DOHH2 (cell line): ENCODE measurements around the gene UPF1.
"Not testable (repeated sequence)": the region's sequence is repeated elsewhere in the genome, so short reads cannot be mapped to it uniquely, and the experiment has no call there.

Experiments
- H3F3A ChIP-seq: fragments of 200-600 bp; sonication (generic), shearing (Covaris generic); 2 replicates; pipeline ENCODE4 v1.6.0; 2016; ENCODE audit warnings: antibody characterized with exemption, mild to moderate bottlenecking; ENCODE audit not compliant: control insufficient read depth, insufficient read depth
- H3K27ac ChIP-seq: fragments of 200-600 bp; sonication (generic); 2 replicates; pipeline ENCODE4 v1.5.1; 2014; ENCODE audit warnings: low read depth, mild to moderate bottlenecking, low read length, moderate library complexity
- H3K27me3 ChIP-seq: fragments of 200-600 bp; sonication (generic); 2 replicates; pipeline ENCODE4 v1.6.1; 2014; ENCODE audit warnings: mild to moderate bottlenecking, low read length, mixed read lengths; ENCODE audit not compliant: control insufficient read depth
- H3K36me3 ChIP-seq: fragments of 200-600 bp; sonication (generic); 2 replicates; pipeline ENCODE4 v1.6.1; 2014; ENCODE audit warnings: mild to moderate bottlenecking, low read length, moderate library complexity, mixed read lengths; ENCODE audit not compliant: control insufficient read depth
- H3K4me1 ChIP-seq: fragments of 200-600 bp; sonication (generic); 2 replicates; pipeline ENCODE4 v1.6.1; 2014; ENCODE audit warnings: mild to moderate bottlenecking, low read length, mixed read lengths; ENCODE audit not compliant: control insufficient read depth
- H3K4me2 ChIP-seq: fragments of 200-600 bp; sonication (generic); 2 replicates; pipeline ENCODE4 v1.6.0; 2014; ENCODE audit warnings: mild to moderate bottlenecking, low read length, moderate library complexity
- H3K4me3 ChIP-seq: fragments of 200-600 bp; sonication (generic); 2 replicates; pipeline ENCODE4 v1.5.1; 2014; ENCODE audit warnings: mild to moderate bottlenecking, low read length, mixed read lengths
- H3K79me2 ChIP-seq: fragments of 200-600 bp; sonication (generic); 2 replicates; pipeline ENCODE4 v1.6.1; 2014; ENCODE audit warnings: mild to moderate bottlenecking, low read length, mixed read lengths; ENCODE audit not compliant: control insufficient read depth
- H3K9me2 ChIP-seq: fragments of 200-600 bp; sonication (generic); replicated peaks from 2 replicates; pipeline ENCODE4 v1.6.1; 2014; ENCODE audit warnings: mild to moderate bottlenecking, low read length, mixed read lengths; ENCODE audit not compliant: control insufficient read depth
- H3K9me3 ChIP-seq: fragments of 200-600 bp; sonication (generic); 2 replicates; pipeline ENCODE4 v1.6.1; 2014; ENCODE audit warnings: antibody characterized with exemption, low read length, mixed read lengths; ENCODE audit not compliant: control insufficient read depth, insufficient read depth
- H4K20me1 ChIP-seq: fragments of 200-600 bp; sonication (generic); 2 replicates; pipeline ENCODE4 v1.6.0; 2014; ENCODE audit warnings: low read depth, mild to moderate bottlenecking, antibody characterized with exemption, low read length, moderate library complexity; ENCODE audit not compliant: control insufficient read depth, insufficient read depth
- CTCF ChIP-seq: fragments of 200-600 bp; sonication (generic); IDR thresholded peaks from one replicate; pipeline ENCODE4 v1.5.1; 2014; ENCODE audit warnings: antibody characterized with exemption, mild to moderate bottlenecking, low read depth, low read length; ENCODE audit not compliant: poor library complexity, severe bottlenecking
- EZH2phosphoT487 ChIP-seq: fragments of 200-600 bp; sonication (generic); IDR thresholded peaks from 2 replicates; pipeline ENCODE4 v1.6.1; 2017; ENCODE audit warnings: borderline replicate concordance, mild to moderate bottlenecking, antibody characterized with exemption, low read length, moderate library complexity, mixed read lengths

UPF1 gene

GRCh38 chr19:18814063-18814462 is 17.7 kb upstream of the UPF1 start:
- TF ChIP-seq CTCF: no peak
- TF ChIP-seq EZH2phosphoT487: no peak
- Histone ChIP-seq H3K27me3 (no peaks in the 10 kb centered on the region; the same call in 1 of the 2 replicates), H3K4me2 (no peak overlapping the region), H3K79me2 (no peaks in the 10 kb centered on the region), H3K9me2 (no peaks in the 10 kb centered on the region), H3K9me3 (no peaks in the 10 kb centered on the region), H3K36me3 (no peaks in the 10 kb centered on the region), H3K4me3 (no peak overlapping the region), H3K27ac (no peak overlapping the region), H3F3A (no peaks in the 10 kb centered on the region), H4K20me1 (no peaks in the 10 kb centered on the region), H3K4me1 (no peaks in the 10 kb centered on the region)

- Histone ChIP-seq H3K79me2 (no peaks in the 10 kb centered on the region), H3F3A (no peaks in the 10 kb centered on the region), H3K4me3 (no peak overlapping the region), H3K27ac (no peak overlapping the region), H4K20me1 (no peaks in the 10 kb centered on the region), H3K27me3 (no peaks in the 10 kb centered on the region; the same call in 1 of the 2 replicates), H3K9me2 (no peaks in the 10 kb centered on the region), H3K4me2 (no peak overlapping the region), H3K36me3 (no peaks in the 10 kb centered on the region), H3K4me1 (no peaks in the 10 kb centered on the region), H3K9me3 (no peaks in the 10 kb centered on the region)
- TF ChIP-seq CTCF: no peak
- TF ChIP-seq EZH2phosphoT487: no peak
Observed at GRCh38 chr19:18815673-18816072, 16.1 kb upstream of the UPF1 start.

GRCh38 chr19:18816645-18817044 is 15.1 kb upstream of the UPF1 start:
- H3K79me2 ChIP-seq, H3K9me3 ChIP-seq, H4K20me1 ChIP-seq, H3K36me3 ChIP-seq, H3F3A ChIP-seq, H3K9me2 ChIP-seq, H3K4me2 ChIP-seq, H3K27ac ChIP-seq, H3K27me3 ChIP-seq, H3K4me1 ChIP-seq, H3K4me3 ChIP-seq: not testable (repeated sequence)

GRCh38 chr19:18817574-18817973 is 14.2 kb upstream of the UPF1 start:
- TF ChIP-seq EZH2phosphoT487: no peak
- no peak for TF ChIP-seq CTCF
- Histone ChIP-seq H3K4me1 (no peaks in the 10 kb centered on the region), H3F3A (no peaks in the 10 kb centered on the region), H3K9me3 (no peaks in the 10 kb centered on the region), H3K4me2 (no peak overlapping the region), H3K9me2 (no peaks in the 10 kb centered on the region), H3K4me3 (no peak overlapping the region), H3K27me3 (no peaks in the 10 kb centered on the region; the same call in 1 of the 2 replicates), H3K36me3 (no peaks in the 10 kb centered on the region), H3K79me2 (no peaks in the 10 kb centered on the region), H3K27ac (no peak overlapping the region), H4K20me1 (no peaks in the 10 kb centered on the region)
